NCI-H2081 (cell line): ENCODE data around the gene ZNF628.
A peak's percentile ranks its signal among the peaks of the same experiment; 100 is the strongest.
"Not testable (repeated sequence)": the region's sequence is repeated elsewhere in the genome, so short reads cannot be mapped to it uniquely, and the experiment has no call there.

ENCODE experiments used
- DNase-seq, 2 experiments: peaks; one replicate each; lab custom pipeline; 2025; lab: John Stamatoyannopoulos, UW

The ZNF628 gene

GRCh38 chr19:55484593-55485438, 8.4 kb downstream of the ZNF628 start, which contains the start of gene NAT14:
NAT14 (plus strand) TSS chr19:55485188; CDS start chr19:55485709, 521 bp downstream.
- peak; percentile 63 to 70 for DNase-seq

DNA sequence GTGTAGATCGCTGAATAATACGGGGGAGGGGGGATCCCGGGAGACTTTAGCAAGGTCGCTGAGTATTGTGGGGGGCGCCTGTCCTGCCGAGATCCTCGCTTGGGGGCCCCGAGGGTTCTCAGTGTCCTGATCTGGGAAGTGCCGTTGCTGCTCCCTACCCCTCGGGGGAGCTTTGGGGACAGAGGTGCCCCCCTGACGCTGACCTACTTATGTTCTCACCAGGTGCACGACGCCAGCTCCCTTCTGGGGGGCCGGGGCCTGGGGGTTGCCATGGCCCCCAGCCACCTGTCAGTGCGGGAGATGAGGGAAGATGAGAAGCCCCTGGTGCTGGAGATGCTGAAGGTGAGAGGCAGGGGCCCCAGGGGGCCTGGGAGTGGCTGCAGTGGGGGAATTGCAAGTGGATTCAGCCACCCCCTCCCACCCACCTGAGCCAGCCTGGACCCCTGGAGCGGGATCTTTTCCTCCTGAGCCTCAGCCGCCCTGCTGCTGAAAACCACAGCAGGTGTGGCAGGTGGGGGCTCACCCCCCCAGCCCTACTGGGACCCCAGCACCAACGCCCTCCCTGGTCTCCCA, 9.1 kb downstream of the ZNF628 start:
- DNase-seq, result peak in 1 of 2 experiments; percentile 36

DNA sequence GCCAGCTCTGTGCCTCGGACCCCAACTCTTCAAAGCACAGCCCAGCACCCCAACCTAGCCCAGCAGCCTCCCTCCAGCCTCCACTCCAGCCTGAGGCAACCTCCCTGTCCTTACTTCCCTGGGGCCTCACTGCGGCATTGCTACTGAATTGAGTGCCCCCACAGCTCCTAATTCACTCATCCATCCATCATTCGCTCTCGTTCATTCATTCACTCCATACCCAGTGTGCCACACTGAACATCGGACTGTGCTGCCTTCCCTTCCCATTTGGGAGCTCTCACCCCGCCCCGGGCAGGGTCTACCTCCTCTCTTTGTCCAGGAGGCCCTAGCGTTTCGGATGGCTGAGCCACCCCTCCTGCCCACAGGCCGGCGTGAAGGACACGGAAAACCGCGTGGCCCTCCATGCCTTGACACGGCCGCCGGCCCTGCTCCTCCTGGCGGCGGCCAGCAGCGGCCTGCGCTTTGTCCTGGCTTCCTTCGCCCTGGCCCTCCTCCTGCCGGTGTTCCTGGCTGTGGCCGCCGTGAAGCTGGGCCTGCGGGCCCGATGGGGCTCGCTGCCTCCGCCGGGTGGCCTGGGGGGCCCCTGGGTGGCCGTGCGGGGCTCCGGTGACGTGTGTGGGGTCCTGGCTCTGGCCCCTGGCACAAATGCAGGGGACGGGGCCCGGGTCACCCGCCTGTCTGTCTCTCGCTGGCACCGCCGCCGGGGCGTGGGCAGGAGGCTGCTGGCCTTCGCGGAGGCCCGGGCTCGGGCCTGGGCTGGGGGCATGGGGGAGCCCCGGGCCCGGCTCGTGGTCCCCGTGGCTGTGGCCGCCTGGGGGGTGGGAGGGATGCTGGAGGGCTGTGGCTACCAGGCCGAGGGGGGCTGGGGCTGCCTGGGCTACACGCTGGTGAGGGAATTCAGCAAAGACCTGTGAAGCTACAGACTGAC, 9.9 kb downstream of the ZNF628 start:
- no peak for DNase-seq

- DNase-seq, result no peak
Measured at GRCh38 chr19:55486971-55487923, 10.8 kb downstream of the ZNF628 start.

- DNase-seq, result no peak
Measured at GRCh38 chr19:55487924-55488687, 11.7 kb downstream of the ZNF628 start, which contains the start of gene SSC5D. SSC5D (plus strand) TSS chr19:55488436; CDS start chr19:55488590, 154 bp downstream.

- no peak for DNase-seq
Measured at GRCh38 chr19:55488986-55489710, 12.7 kb downstream of the ZNF628 start.

- no peak for DNase-seq
Measured at GRCh38 chr19:55489711-55490477, 13.5 kb downstream of the ZNF628 start.

DNA sequence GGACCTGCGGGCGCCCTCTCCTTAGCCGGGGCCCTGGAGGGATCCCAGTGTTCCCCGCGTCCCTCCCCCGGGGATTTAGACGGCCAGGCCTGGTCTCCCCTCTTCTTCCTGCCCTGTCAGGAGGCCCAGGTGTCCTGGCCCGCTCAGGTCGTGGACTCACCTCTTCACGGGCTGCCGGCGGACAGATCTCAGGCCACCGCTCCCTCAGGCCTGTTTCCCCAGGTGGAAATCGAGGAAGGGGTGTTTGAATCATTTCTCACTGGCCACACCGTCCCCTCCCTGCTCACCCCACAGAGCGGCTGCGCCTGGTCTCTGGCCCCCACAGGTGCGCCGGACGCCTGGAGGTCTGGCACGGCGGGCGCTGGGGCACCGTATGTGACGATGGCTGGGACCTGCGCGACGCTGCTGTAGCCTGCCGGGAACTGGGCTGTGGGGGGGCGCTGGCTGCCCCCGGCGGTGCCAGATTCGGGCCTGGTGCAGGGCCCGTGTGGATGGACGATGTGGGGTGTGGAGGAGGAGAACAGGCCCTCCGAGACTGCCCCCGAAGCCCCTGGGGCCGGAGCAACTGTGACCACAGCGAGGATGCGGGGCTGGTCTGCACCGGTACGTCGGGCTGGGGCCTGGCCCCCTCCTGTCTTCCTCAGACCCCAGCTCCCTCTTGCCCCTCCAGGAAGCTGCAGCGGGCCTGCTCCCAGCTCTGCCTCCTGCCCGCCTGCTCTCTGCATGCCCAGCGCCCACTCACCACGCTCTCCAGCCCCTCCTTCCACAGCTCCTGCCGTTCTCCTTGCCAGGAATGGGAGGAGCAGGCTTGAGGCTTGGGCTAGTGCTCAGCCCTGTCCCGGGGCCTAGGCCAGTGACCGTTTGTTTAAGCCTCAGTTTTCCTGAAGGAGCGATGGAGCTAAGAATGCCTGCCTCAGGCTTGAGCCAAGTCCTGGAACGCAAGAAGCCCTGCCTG, 14.3 kb downstream of the ZNF628 start:
- no peak for DNase-seq

DNA sequence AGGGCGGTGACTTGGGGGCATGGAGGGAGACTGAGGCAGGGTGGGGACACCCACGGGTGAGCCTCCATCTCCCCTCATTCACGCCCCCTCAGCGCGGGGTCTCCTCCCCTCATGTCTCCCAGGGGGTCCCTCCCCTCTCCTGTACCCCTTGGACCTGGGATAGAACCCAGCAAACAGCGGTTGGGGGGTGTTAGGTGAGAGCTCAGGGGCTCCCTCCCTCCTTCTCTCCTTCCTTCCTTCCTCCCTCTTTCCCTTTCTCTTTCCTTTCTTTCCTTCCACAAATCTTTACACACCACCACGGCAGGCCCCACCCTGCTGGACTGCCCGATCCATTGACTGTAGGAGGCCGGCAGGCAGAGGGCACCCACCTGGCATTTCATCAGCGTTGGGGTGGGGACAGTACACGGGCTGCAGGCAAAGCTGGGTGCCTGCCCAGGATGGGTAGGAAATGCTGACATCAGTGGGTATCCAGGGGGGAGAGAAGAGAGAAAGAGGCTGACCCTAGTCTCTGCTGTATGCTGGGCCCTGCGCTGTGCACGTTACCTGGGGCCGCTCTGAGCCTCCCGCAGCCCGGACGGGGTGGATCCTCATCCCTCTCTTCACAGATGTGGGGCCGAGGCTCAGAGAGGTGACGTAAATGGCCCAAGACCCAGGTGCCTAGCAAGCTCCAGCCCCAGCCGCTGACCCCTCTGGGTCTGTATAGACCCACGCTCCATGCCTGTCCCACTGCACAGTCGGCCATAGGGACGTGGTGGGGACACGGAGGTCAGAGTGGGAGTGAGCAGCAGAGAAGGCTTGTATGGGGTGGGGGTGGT, 15.3 kb downstream of the ZNF628 start:
- no peak for DNase-seq

DNA sequence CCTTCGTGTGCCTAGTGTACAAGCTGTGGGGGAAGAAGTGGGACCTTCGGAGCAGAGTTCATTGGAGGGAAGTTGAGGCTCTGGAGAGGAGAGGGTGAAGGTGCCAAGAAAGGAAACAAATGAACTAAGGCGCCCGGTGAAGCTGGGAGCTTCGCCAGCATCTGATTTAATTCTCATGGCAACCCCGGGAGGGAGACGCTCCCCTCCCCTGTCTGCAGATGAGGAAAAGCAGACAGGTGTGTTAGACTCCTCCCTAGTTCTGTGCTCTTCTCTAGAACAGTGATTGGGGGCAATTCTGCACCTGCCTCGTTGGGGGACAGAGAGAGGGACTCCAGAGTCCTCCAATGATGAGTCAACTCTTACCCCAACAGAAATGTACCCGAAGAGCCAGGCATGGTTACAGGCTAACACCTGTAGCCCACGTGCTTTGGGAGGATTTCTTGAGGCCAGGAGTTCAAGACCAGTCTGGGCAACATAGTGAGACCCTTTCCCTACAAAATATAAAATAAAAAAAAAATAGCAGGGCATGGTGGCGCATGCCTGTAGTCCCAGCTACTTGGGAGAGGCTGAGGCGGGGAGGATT, 16.0 kb downstream of the ZNF628 start:
- peak; percentile 25 to 71 for DNase-seq

GRCh38 chr19:55493052-55493644, 16.7 kb downstream of the ZNF628 start:
- no peak for DNase-seq

DNA sequence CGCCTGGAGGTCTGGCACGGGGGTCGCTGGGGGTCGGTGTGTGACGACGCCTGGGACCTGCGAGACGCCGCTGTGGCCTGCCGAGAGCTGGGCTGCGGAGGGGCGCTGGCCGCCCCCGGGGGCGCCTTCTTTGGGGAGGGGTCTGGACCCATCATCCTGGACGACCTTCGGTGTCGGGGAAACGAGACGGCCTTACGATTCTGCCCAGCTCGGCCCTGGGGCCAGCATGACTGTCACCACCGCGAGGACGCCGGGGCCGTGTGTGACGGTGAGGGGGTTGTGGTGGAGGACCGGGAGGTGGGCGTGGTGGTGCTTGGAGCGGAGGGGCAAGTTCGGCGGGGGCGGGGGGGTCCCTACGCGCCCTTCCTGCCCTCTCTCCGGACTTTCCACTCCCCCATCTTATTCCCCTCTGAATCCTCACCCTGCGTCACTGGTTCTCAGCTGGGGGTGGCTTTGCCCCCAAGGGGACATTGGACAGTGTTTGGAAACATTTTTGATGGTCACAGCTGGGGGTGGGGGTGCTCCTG, 17.3 kb downstream of the ZNF628 start:
- DNase-seq, result no peak

DNA sequence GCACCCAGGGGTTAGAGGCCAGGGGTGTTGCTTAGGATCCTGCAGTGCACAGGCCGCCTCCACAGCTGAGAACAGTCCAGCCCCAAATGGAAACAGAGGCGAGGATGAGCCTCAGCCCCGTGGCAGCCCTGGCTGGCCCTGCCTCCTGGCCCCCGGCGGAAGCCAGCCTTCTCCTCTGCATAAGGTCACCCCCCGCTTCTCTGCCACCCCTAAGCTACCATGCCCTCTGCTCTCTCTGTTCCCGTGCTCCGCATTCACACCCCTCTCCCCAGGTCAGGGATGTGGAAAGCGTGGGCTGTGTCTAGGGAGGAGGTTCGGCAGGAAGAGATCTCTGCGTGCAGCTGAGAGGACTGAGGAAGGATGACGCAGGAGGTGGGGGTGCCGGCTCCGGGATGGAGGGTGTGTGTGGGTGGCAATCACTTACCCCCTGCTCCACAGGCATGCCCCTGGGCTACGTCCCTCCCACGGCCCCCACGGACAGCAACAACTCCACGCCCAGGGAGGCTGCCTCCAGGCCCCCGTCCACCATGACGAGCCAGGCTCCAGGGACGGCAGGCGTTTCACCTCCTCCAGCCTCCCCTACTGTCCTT, 17.9 kb downstream of the ZNF628 start:
- DNase-seq, result no peak

DNA sequence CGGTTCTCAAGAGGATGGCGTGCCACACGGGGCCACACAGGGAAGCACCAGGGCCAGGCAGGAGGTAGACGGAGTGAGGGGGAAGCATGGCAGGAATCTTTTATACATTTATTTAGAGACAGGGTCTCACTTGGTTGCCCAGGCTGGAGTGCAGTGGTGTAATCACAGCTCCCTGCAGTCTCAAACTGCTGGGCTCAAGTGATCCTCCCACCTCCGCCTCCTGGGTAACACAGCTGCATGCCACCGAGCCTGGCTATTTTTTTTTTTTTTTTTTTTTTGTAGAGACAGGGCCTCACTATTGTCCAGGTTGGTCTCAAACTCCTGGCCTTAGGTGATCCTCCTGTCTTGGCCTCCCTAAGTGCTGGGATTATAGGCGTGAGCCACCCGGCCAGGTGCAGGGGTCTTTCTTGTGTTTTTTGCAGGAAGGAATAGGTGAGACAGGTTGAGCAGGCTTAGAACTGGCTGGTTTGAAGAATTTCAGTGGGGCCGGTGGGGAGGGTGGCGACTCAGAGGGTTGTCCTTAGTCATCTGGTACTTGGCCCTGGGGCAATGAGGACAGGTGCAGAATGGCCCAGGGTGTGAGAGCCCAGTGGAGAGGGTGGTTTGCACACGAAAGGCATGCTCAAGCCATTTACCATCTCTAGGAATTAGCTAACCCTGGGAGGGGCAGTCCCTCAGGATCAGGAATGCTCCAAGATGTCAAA, 19.4 kb downstream of the ZNF628 start:
- DNase-seq, result no peak

DNA sequence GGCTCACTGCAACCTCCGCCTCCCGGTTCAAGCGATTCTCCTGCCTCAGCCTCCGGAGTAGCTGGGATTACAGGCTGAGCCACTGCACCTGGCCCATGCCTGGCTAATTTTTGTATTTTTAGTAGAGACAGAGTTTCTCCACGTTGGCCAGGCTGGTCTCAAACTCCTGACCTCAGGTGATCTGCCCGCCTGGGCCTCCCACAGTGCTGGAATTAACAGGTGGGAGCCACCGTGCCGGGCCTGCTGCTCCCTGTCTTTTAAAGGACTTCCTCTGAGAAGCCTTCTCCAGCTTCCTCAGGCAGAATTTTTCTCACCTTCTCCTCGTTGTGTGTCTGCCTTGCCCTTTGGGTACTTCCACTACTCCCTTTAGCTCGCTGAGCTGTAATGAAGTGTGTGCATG, 20.4 kb downstream of the ZNF628 start:
- DNase-seq, result not testable (repeated sequence)
